ENCODE measurements around the gene FIGNL2.

Gene FIGNL2

DNA sequence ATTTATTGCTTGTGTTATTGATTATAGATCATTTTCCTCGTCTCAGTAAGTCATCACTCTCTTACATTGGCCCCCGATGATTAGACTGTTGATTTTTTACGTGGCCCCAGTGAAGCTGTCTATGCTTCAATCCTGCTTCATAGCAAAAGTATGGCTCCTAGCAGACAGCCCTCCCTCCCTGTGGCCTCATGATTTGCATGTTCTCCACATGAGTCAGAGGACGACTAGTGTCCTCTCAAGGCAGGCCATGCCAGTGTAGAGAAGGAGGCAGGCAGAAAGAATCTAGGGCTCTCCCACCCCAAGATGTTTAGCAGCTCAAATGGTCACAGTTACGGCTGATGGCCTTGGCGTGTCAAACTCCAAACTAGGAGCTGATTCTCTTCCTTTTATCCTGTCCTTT, 59.6 kb downstream of the FIGNL2 start:
- DNase-seq (ENCODE audit: low read depth): peak; percentile 63
- TF ChIP-seq, protein P1, sequence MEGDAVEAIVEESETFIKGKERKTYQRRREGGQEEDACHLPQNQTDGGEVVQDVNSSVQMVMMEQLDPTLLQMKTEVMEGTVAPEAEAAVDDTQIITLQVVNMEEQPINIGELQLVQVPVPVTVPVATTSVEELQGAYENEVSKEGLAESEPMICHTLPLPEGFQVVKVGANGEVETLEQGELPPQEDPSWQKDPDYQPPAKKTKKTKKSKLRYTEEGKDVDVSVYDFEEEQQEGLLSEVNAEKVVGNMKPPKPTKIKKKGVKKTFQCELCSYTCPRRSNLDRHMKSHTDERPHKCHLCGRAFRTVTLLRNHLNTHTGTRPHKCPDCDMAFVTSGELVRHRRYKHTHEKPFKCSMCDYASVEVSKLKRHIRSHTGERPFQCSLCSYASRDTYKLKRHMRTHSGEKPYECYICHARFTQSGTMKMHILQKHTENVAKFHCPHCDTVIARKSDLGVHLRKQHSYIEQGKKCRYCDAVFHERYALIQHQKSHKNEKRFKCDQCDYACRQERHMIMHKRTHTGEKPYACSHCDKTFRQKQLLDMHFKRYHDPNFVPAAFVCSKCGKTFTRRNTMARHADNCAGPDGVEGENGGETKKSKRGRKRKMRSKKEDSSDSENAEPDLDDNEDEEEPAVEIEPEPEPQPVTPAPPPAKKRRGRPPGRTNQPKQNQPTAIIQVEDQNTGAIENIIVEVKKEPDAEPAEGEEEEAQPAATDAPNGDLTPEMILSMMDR (IDR thresholded peaks at IDR 0.05; ENCODE audit: insufficient read depth, low read depth, low read length, missing control alignments): no peak

DNA sequence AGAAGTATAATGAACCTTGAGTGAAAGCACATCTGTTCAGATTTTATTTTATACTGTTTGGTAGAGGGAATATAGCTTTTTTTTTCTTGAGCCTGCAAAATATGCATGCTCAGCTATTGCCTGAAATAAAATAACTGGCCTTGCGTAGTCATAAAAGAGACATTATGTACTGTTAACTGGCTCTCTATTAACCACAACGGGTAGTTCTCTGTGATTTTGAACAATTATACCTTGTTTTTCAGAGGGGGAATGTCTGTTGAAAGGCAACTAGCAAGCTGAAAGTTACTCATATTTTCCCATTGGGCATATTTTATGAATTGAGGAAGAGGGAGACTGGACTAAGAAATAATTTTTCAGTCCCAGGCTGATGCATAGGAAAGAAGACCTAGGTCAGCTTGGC, 62.6 kb downstream of the FIGNL2 start:
- no peak overlapping the region for H3K4me3 ChIP-seq (ENCODE audit: low read length)
- TF ChIP-seq, protein P1 (IDR thresholded peaks at IDR 0.05; ENCODE audit: insufficient read depth, low read depth, low read length, missing control alignments): no peak
- DNase-seq (ENCODE audit: low read depth): no peak

More for the DNA sequence above, 59.6 kb downstream of the FIGNL2 start:
- no peak overlapping the region for H3K4me3 ChIP-seq (ENCODE audit: low read length)

DNA sequence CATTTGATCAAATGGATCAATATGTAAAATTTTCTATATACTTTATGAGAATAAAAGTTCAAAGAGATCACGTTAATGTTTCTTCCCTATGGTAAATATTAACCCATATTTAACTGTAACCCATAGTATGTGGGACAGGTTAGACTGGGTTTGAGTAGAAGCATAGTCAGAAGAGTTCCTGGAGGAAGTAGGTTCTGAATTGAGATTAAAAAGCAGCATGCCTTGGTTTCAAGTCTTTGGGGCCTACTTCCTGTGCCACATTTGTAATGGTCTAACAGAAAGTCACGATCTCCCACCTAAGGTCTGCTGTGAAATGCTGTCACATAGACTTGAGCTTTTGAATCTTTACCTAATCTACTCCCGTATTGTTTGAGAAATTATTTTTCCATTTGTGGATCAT, 63.8 kb downstream of the FIGNL2 start:
- TF ChIP-seq, protein P1 (IDR thresholded peaks at IDR 0.05; ENCODE audit: insufficient read depth, low read depth, low read length, missing control alignments): no peak
- DNase-seq (ENCODE audit: low read depth): no peak
- H3K4me3 ChIP-seq (ENCODE audit: low read length): no peak overlapping the region

DNA sequence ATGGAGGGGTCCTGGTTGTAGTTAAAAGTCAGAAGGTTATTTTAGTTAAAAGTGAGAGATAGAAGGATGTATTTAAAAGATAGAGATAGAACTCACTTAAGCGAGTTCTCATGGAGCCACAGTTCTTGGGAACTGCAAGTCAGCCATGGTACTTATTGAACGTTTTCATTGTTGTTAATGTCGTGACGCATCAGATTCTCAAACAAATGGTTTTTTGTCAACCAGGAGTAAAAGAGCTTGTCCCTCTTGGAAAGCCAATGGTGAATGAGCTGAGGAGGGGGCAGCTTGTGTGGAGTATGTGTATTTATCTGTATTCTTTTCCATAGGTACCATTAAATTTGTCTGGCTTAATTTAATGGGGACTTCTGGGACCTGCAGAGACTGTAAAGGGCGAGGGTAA, 68.6 kb downstream of the FIGNL2 start:
- TF ChIP-seq, protein P1 (IDR thresholded peaks at IDR 0.05; ENCODE audit: insufficient read depth, low read depth, low read length, missing control alignments): no peak
- DNase-seq (ENCODE audit: low read depth): no peak
- H3K4me3 ChIP-seq (ENCODE audit: low read length): no peak overlapping the region

DNA sequence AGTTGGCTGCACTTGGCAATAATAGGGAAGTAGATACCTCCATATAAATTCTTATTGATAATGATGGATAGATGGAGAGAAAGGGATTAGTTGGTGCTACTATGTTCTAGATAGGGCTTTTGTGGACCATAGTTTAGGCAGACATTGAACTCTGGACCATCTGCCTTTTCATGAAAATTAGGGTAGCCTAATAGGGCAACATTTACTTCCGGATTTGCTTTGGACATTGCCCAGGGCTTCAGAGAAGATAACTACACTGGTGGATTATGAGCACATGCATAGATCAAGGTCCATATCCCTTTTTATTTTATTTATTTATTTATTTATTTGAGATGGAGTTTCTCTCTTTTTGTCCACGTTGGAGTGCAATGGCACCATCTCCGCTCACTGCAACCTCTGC, 70.5 kb downstream of the FIGNL2 start:
- no peak for DNase-seq (ENCODE audit: low read depth)
- H3K4me3 ChIP-seq (ENCODE audit: low read length): no peak overlapping the region
- TF ChIP-seq, protein P1 (IDR thresholded peaks at IDR 0.05; ENCODE audit: insufficient read depth, low read depth, low read length, missing control alignments): no peak

DNA sequence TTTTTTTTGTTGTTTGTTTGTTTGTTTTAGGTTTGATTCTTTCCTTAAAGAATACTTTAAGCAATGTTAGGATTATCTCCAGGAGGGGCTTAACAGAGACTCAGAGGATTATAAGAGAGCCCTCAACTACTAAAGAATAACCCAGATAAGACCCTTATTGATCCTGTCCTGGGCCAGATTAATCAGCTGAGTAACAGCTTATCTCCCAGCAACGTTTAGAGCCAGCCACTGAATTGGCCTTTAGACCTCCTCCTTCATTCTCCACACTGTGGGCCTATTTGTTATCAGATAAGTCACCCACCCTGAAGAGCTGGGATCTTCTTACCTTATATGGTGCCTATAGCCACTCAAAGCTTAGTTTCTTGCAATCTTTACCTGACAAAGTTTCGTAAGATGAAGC, 71.1 kb downstream of the FIGNL2 start:
- DNase-seq (ENCODE audit: low read depth): no peak
- no peak overlapping the region for H3K4me3 ChIP-seq (ENCODE audit: low read length)
- TF ChIP-seq, protein P1 (IDR thresholded peaks at IDR 0.05; ENCODE audit: insufficient read depth, low read depth, low read length, missing control alignments): no peak

DNA sequence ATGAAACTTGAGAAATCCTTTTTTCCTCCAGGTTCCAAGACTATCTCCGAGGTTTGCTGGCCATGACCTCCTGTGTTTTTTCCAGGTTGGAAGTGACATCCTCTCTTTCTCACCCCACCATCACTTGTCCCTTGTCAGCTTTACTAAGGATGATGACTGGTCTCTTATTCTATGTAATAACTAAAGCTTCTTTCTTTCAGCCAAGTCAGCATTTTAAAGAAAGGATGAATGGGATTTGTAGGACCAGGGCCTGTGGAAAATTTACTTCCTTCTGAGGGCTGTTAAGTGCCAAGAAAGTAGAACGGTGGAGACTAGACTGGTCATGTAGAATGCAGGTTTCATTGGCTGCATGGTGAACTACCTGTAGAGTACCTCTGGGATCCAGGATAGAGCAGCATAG, 73.6 kb downstream of the FIGNL2 start:
- TF ChIP-seq, protein P1 (IDR thresholded peaks at IDR 0.05; ENCODE audit: insufficient read depth, low read depth, low read length, missing control alignments): no peak
- DNase-seq (ENCODE audit: low read depth): no peak
- no peak overlapping the region for H3K4me3 ChIP-seq (ENCODE audit: low read length)

Measured in epithelial cell of esophagus (primary cell).